Muscle layer of colon (tissue), 2 donors: Measurements from ENCODE around the gene SLC17A9.

ENCODE experiments used
- H3K27ac ChIP-seq: one replicate; pipeline ENCODE4 v1.7.0; 2013; ENCODE audit warnings: low read depth, mild to moderate bottlenecking, low read length, moderate library complexity
- H3K27me3 ChIP-seq, 2 donors: one replicate each; pipeline ENCODE4 v1.7.0; 2013; ENCODE audit warnings: low read length in 2 of 2, mild to moderate bottlenecking in 2 of 2; ENCODE audit not compliant: insufficient read depth in 2 of 2, control insufficient read depth in 1 of 2
- H3K36me3 ChIP-seq: one replicate; pipeline ENCODE4 v1.7.0; 2013; ENCODE audit warnings: mild to moderate bottlenecking, low read length; ENCODE audit not compliant: insufficient read depth
- H3K4me1 ChIP-seq: one replicate; pipeline ENCODE4 v1.7.0; 2013; ENCODE audit warnings: mild to moderate bottlenecking, low read length; ENCODE audit not compliant: insufficient read depth
- H3K4me3 ChIP-seq, 2 donors: one replicate each; pipeline ENCODE4 v1.7.0; 2013; ENCODE audit warnings: low read length in 2 of 2, low read depth in 1 of 2, mild to moderate bottlenecking in 1 of 2, moderate library complexity in 1 of 2
- H3K9ac ChIP-seq: one replicate; pipeline ENCODE4 v1.7.0; 2013; ENCODE audit warnings: low read length
- H3K9me3 ChIP-seq: one replicate; pipeline ENCODE4 v1.7.0; 2013; ENCODE audit warnings: mild to moderate bottlenecking, low read length
- donor health status: abdominal sarcoma.
- donor health status: Adenocarcinoma of cecum.

SLC17A9 gene

GRCh38 chr20:62969179-62969760, 16.8 kb downstream of the SLC17A9 start:
- Histone ChIP-seq H3K4me3 (no peak overlapping the region), H3K27ac (no peak overlapping the region), H3K9ac (no peak overlapping the region), H3K27me3 (peaks cover 16 to 49% of the 10 kb centered on the region in 2 donors), H3K9me3 (no peaks in the 10 kb centered on the region), H3K36me3 (no peaks in the 10 kb centered on the region), H3K4me1 (peaks cover 3% of the 10 kb centered on the region)

- H3K27me3 ChIP-seq, result peaks cover 22 to 55% of the 10 kb centered on the region in 2 donors
- no peaks in the 10 kb centered on the region for H3K9me3 ChIP-seq
- H3K4me3 ChIP-seq, result no peak overlapping the region
Measured at GRCh38 chr20:62969939-62970306, 17.4 kb downstream of the SLC17A9 start.

GRCh38 chr20:62970307-62971210, 18.1 kb downstream of the SLC17A9 start:
- Histone ChIP-seq H3K36me3 (no peaks in the 10 kb centered on the region), H3K27me3 (peaks cover 26 to 62% of the 10 kb centered on the region in 2 donors), H3K4me3 (no peak overlapping the region), H3K27ac (no peak overlapping the region), H3K9me3 (no peaks in the 10 kb centered on the region), H3K4me1 (peaks cover 3% of the 10 kb centered on the region), H3K9ac (no peak overlapping the region)

More at GRCh38 chr20:62969939-62970306, 17.4 kb downstream of the SLC17A9 start:
- Histone ChIP-seq H3K36me3 (no peaks in the 10 kb centered on the region), H3K27ac (no peak overlapping the region), H3K4me1 (peaks cover 3% of the 10 kb centered on the region), H3K9ac (no peak overlapping the region)

- no peak overlapping the region for H3K9ac ChIP-seq
- H3K27ac ChIP-seq, result no peak overlapping the region
- peaks cover 3% of the 10 kb centered on the region for H3K4me1 ChIP-seq
- no peak overlapping the region for H3K4me3 ChIP-seq
- peaks cover 27 to 70% of the 10 kb centered on the region in 2 donors for H3K27me3 ChIP-seq
- H3K9me3 ChIP-seq, result no peaks in the 10 kb centered on the region
- no peaks in the 10 kb centered on the region for H3K36me3 ChIP-seq
Measured at GRCh38 chr20:62971211-62971949, 18.9 kb downstream of the SLC17A9 start.

- H3K27me3 ChIP-seq, result peaks cover 27 to 78% of the 10 kb centered on the region in 2 donors
- peaks cover 3% of the 10 kb centered on the region for H3K4me1 ChIP-seq
- no peak overlapping the region for H3K9ac ChIP-seq
- no peaks in the 10 kb centered on the region for H3K36me3 ChIP-seq
- H3K9me3 ChIP-seq, result no peaks in the 10 kb centered on the region
- peak overlapping the region in 1 of 2 donors; percentile 38 for H3K4me3 ChIP-seq
- H3K27ac ChIP-seq, result no peak overlapping the region
Measured at GRCh38 chr20:62971950-62972844, 19.7 kb downstream of the SLC17A9 start.

- Histone ChIP-seq H3K9me3 (no peaks in the 10 kb centered on the region), H3K27ac (no peak overlapping the region), H3K36me3 (no peaks in the 10 kb centered on the region), H3K9ac (no peak overlapping the region), H3K4me3 (peak overlapping the region in 1 of 2 donors; percentile 38), H3K4me1 (peaks cover 3% of the 10 kb centered on the region), H3K27me3 (peaks cover 27 to 85% of the 10 kb centered on the region in 2 donors)
Measured at GRCh38 chr20:62972845-62973745, 20.6 kb downstream of the SLC17A9 start.

- peaks cover 3% of the 10 kb centered on the region for H3K4me1 ChIP-seq
- H3K36me3 ChIP-seq, result no peaks in the 10 kb centered on the region
- no peak overlapping the region for H3K9ac ChIP-seq
- no peaks in the 10 kb centered on the region for H3K9me3 ChIP-seq
- no peak overlapping the region for H3K27ac ChIP-seq
- no peak overlapping the region for H3K4me3 ChIP-seq
- peaks cover 37 to 96% of the 10 kb centered on the region in 2 donors for H3K27me3 ChIP-seq
Measured at GRCh38 chr20:62975251-62975760, 22.8 kb downstream of the SLC17A9 start.

GRCh38 chr20:62975812-62976508, 23.5 kb downstream of the SLC17A9 start:
- H3K27me3 ChIP-seq, result peaks cover 40 to 96% of the 10 kb centered on the region in 2 donors
- H3K4me1 ChIP-seq, result peaks cover 3% of the 10 kb centered on the region
- no peaks in the 10 kb centered on the region for H3K36me3 ChIP-seq

GRCh38 chr20:62976886-62977285, 24.4 kb downstream of the SLC17A9 start:
- H3K4me1 ChIP-seq, result peaks cover 3% of the 10 kb centered on the region
- H3K4me3 ChIP-seq, result no peak overlapping the region
- H3K9ac ChIP-seq, result no peak overlapping the region
- H3K27ac ChIP-seq, result no peak overlapping the region
- peaks cover 32 to 94% of the 10 kb centered on the region in 2 donors for H3K27me3 ChIP-seq
- H3K36me3 ChIP-seq, result no peaks in the 10 kb centered on the region
- no peaks in the 10 kb centered on the region for H3K9me3 ChIP-seq

More at GRCh38 chr20:62975812-62976508, 23.5 kb downstream of the SLC17A9 start:
- H3K27ac ChIP-seq, result no peak overlapping the region
- H3K9ac ChIP-seq, result no peak overlapping the region
- H3K9me3 ChIP-seq, result no peaks in the 10 kb centered on the region
- H3K4me3 ChIP-seq, result no peak overlapping the region
